HG03575 (cell line): ENCODE measurements around the gene CD7.

Source experiments
- ATAC-seq: cut with Tn5 transposase; IDR thresholded peaks from one replicate; pipeline ENCODE4 v1.9.1; 2021; ENCODE audit not compliant: unreplicated experiment, insufficient number of reproducible peaks, low FRiP score; ENCODE audit errors: extremely low read depth

CD7 gene

GRCh38 chr17:82270651-82271050, 46.8 kb downstream of the CD7 start:
- no peak for ATAC-seq

- ATAC-seq: no peak
Measured at GRCh38 chr17:82269882-82270500, 47.4 kb downstream of the CD7 start.

- ATAC-seq: no peak
Measured at GRCh38 chr17:82269138-82269881, 48.1 kb downstream of the CD7 start.

GRCh38 chr17:82267575-82268379, 49.6 kb downstream of the CD7 start:
- ATAC-seq: no peak

GRCh38 chr17:82266142-82266541, 51.3 kb downstream of the CD7 start:
- ATAC-seq: no peak
